HG03457 (cell line): ENCODE data around the gene RUNX2.

ENCODE experiments used
- ATAC-seq: cut with Tn5 transposase; IDR thresholded peaks from one replicate; pipeline ENCODE4 v1.9.1; 2021; ENCODE audit warnings: moderate number of reproducible peaks; ENCODE audit not compliant: unreplicated experiment

The RUNX2 gene

GRCh38 chr6:45609141-45609638 lies 281.1 kb downstream of the RUNX2 start:
- ATAC-seq = no peak

GRCh38 chr6:45610374-45610773 lies 282.2 kb downstream of the RUNX2 start:
- no peak for ATAC-seq

GRCh38 chr6:45610832-45611231 lies 282.7 kb downstream of the RUNX2 start:
- ATAC-seq = no peak

GRCh38 chr6:45611491-45611890 lies 283.4 kb downstream of the RUNX2 start:
- no peak for ATAC-seq

GRCh38 chr6:45613656-45614055 lies 285.5 kb downstream of the RUNX2 start:
- no peak for ATAC-seq

- ATAC-seq = no peak
Measured at GRCh38 chr6:45614488-45615285, 286.6 kb downstream of the RUNX2 start.

- no peak for ATAC-seq
Measured at GRCh38 chr6:45616209-45616608, 288.1 kb downstream of the RUNX2 start.

GRCh38 chr6:45617441-45617840 lies 289.3 kb downstream of the RUNX2 start:
- ATAC-seq = no peak

GRCh38 chr6:45618259-45618658 lies 290.1 kb downstream of the RUNX2 start:
- ATAC-seq = no peak

GRCh38 chr6:45619211-45619760 lies 291.2 kb downstream of the RUNX2 start:
- ATAC-seq = no peak

- no peak for ATAC-seq
Measured at GRCh38 chr6:45619994-45620471, 291.9 kb downstream of the RUNX2 start.

- no peak for ATAC-seq
Measured at GRCh38 chr6:45624228-45624627, 296.1 kb downstream of the RUNX2 start.

GRCh38 chr6:45625191-45625664 lies 297.1 kb downstream of the RUNX2 start:
- ATAC-seq = no peak

- ATAC-seq = no peak
Measured at GRCh38 chr6:45626087-45626891, 298.2 kb downstream of the RUNX2 start.

GRCh38 chr6:45630314-45630713 lies 302.2 kb downstream of the RUNX2 start:
- no peak for ATAC-seq

GRCh38 chr6:45630801-45631200 lies 302.7 kb downstream of the RUNX2 start:
- ATAC-seq = no peak

GRCh38 chr6:45631396-45631795 lies 303.3 kb downstream of the RUNX2 start:
- ATAC-seq = no peak

GRCh38 chr6:45633272-45633908 lies 305.3 kb downstream of the RUNX2 start:
- ATAC-seq = no peak

GRCh38 chr6:45634231-45634630 lies 306.1 kb downstream of the RUNX2 start:
- no peak for ATAC-seq

GRCh38 chr6:45635284-45635867 lies 307.2 kb downstream of the RUNX2 start:
- ATAC-seq = no peak

- no peak for ATAC-seq
Measured at GRCh38 chr6:45637056-45637455, 308.9 kb downstream of the RUNX2 start.
